ENCODE results near the gene UVRAG. TPM values are rescaled to one million over a fixed set of nuclear protein-coding genes. Genes with fewer than 3 reads are reported as not detected.

Gene UVRAG
- total and polyA plus RNA-seq, 2 of the 4 experiments (the other 2 are of a cell fraction): 5.6 to 10.9 TPM

DNA sequence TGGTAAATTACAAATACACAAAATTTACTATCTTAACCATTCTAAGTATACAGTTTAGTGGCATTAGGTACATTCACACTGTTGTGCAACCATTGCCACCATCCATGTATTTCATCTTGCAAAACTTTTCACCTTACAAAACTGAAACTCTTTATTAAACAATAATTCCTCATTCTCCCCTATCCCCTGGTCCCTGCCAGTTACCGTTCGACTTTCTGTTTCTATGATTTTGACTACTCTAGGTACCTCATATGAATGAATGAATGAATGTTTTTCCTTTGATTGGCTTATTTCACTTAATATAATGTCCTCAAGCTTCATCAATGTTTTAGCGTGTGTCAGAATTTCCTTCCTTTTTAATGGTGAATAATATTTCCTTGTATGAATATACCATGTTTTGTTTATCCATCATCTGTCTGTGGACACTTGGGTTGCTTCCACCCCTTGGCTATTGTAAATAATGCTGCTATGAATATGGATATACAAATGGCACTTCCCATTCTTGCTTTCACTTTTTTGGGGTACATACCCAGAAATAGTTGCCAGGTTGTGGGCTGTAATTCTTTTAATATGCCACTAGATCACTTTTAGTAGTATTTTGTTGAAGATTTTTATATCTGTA, 93.0 kb downstream of the UVRAG start:
- no CpG with 5 or more reads among the region's 3 CpGs for WGBS, 2 experiments (ENCODE audit: extremely low coverage in 2 of 2, insufficient read length in 1 of 2)
- ATAC-seq (ENCODE audit: low read depth) (no peak), DNase-seq (no peak)
- Histone ChIP-seq H3K36me3 (ENCODE audit: control insufficient read depth, insufficient read depth, low read length) (0 out of 2 replicates have a peak, but pooled peaks cover 2% of the 10 kb centered on the region), H2BK20ac (ENCODE audit: low read depth, low read length) (no peak overlapping the region), H3K18ac (ENCODE audit: low read depth, low read length) (no peak overlapping the region), H2AK5ac (ENCODE audit: low read depth, low read length) (no peak overlapping the region), H4K5ac (ENCODE audit: low read depth, low read length) (no peak overlapping the region), H3K27ac (ENCODE audit: insufficient read depth, low read length) (no peak overlapping the region), H3K56ac (ENCODE audit: extremely low read depth, insufficient read depth, low read length) (no peak overlapping the region), H4K8ac (ENCODE audit: low read depth in 2 of 2, low read length in 2 of 2) (no peak overlapping the region), H4K20me1 (ENCODE audit: insufficient read depth, low read length) (no peaks in the 10 kb centered on the region), H3K27me3 (ENCODE audit: control insufficient read depth, insufficient read depth, low read length) (no peaks in the 10 kb centered on the region), H2BK15ac (ENCODE audit: low read depth, low read length) (no peak overlapping the region), H3K9ac (ENCODE audit: low read depth, low read length) (no peak overlapping the region), H2BK120ac (ENCODE audit: low read depth, low read length) (no peak overlapping the region), H3K4ac (ENCODE audit: low read depth, low read length) (no peak overlapping the region), H3K79me1 (ENCODE audit: low read depth in 1 of 2, low read length in 2 of 2) (peaks cover 4 to 6% of the 10 kb centered on the region in 2 experiments; a peak in 3 of 4 replicates), H3K4me2 (ENCODE audit: low read depth, low read length) (no peak overlapping the region), H2AK9ac (replicated peaks; ENCODE audit: low read depth, low read length, poor library complexity) (no peak overlapping the region), H2AFZ (replicated peaks; ENCODE audit: low read length, poor library complexity) (no peak overlapping the region), H2BK5ac (ENCODE audit: low read depth, low read length, poor library complexity, severe bottlenecking) (no peak overlapping the region), H3K9me1 (ENCODE audit: insufficient read depth, low read length) (peaks cover 5% of the 10 kb centered on the region; the same call in 1 of the 2 replicates), H3K14ac (replicated peaks; ENCODE audit: low read depth, low read length) (no peak overlapping the region), H3K4me1 (ENCODE audit: control insufficient read depth, insufficient read depth, low read length) (no peaks in the 10 kb centered on the region; the same call in 1 of the 2 replicates), H4K91ac (ENCODE audit: insufficient read depth, low read depth, low read length) (no peak overlapping the region), H3K4me3 (ENCODE audit: insufficient read depth, low read depth, low read length) (no peak overlapping the region), H3K23ac (ENCODE audit: low read depth, low read length) (no peak overlapping the region), H3K9me3 (ENCODE audit: control insufficient read depth, insufficient read depth, low read length) (no peaks in the 10 kb centered on the region)
- intact Hi-C loops (cut with micrococcal nuclease) (no loop called here), dilution Hi-C loops (cut with HindIII; ENCODE audit: low sequenced_read_pairs, unreplicated experiment) (no loop called here), in situ Hi-C loops (cut with MboI; ENCODE audit: low sequenced_read_pairs) (no loop called here)
- ChIA-PET CTCF (no interaction called here), POLR2A (ENCODE audit: unreplicated experiment) (no interaction called here)
- TF ChIP-seq MAFK (IDR thresholded peaks at IDR 0.05; ENCODE audit: low read depth, low read length): no peak
- no peak for TF ChIP-seq CEBPB (IDR thresholded peaks at IDR 0.05; ENCODE audit: low read depth, low read length)
- TF ChIP-seq RCOR1 (IDR thresholded peaks at IDR 0.05; ENCODE audit: insufficient replicate concordance, low read length): no peak
- TF ChIP-seq BHLHE40 (IDR thresholded peaks at IDR 0.05; ENCODE audit: low read depth, low read length): no peak
- TF ChIP-seq, protein P1, sequence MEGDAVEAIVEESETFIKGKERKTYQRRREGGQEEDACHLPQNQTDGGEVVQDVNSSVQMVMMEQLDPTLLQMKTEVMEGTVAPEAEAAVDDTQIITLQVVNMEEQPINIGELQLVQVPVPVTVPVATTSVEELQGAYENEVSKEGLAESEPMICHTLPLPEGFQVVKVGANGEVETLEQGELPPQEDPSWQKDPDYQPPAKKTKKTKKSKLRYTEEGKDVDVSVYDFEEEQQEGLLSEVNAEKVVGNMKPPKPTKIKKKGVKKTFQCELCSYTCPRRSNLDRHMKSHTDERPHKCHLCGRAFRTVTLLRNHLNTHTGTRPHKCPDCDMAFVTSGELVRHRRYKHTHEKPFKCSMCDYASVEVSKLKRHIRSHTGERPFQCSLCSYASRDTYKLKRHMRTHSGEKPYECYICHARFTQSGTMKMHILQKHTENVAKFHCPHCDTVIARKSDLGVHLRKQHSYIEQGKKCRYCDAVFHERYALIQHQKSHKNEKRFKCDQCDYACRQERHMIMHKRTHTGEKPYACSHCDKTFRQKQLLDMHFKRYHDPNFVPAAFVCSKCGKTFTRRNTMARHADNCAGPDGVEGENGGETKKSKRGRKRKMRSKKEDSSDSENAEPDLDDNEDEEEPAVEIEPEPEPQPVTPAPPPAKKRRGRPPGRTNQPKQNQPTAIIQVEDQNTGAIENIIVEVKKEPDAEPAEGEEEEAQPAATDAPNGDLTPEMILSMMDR (conservative IDR thresholded peaks at IDR 0.05; ENCODE audit: low read depth, low read length): no peak
- TF ChIP-seq, protein P2, sequence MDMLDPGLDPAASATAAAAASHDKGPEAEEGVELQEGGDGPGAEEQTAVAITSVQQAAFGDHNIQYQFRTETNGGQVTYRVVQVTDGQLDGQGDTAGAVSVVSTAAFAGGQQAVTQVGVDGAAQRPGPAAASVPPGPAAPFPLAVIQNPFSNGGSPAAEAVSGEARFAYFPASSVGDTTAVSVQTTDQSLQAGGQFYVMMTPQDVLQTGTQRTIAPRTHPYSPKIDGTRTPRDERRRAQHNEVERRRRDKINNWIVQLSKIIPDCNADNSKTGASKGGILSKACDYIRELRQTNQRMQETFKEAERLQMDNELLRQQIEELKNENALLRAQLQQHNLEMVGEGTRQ (IDR thresholded peaks at IDR 0.05; ENCODE audit: low read depth, low read length): no peak
- TF ChIP-seq RAD21 (IDR thresholded peaks at IDR 0.05; ENCODE audit: low read length): no peak
- TF ChIP-seq MXI1 (IDR thresholded peaks at IDR 0.05; ENCODE audit: borderline replicate concordance, low read depth, low read length): no peak
- TF ChIP-seq RFX5 (IDR thresholded peaks at IDR 0.05; ENCODE audit: low read depth, low read length): no peak
- TF ChIP-seq CHD1 (IDR thresholded peaks at IDR 0.05; ENCODE audit: low read depth, low read length): no peak
- TF ChIP-seq FOS (IDR thresholded peaks at IDR 0.05; ENCODE audit: low read depth, low read length): no peak
- no peak for TF ChIP-seq SMC3 (IDR thresholded peaks at IDR 0.05; ENCODE audit: low read depth, low read length)
- no peak for TF ChIP-seq NFE2L2 (IDR thresholded peaks at IDR 0.05; ENCODE audit: low read depth, low read length)
- no peak for TF ChIP-seq POLR2A (IDR thresholded peaks at IDR 0.05; ENCODE audit: low read depth, low read length)
- TF ChIP-seq, protein P3, sequence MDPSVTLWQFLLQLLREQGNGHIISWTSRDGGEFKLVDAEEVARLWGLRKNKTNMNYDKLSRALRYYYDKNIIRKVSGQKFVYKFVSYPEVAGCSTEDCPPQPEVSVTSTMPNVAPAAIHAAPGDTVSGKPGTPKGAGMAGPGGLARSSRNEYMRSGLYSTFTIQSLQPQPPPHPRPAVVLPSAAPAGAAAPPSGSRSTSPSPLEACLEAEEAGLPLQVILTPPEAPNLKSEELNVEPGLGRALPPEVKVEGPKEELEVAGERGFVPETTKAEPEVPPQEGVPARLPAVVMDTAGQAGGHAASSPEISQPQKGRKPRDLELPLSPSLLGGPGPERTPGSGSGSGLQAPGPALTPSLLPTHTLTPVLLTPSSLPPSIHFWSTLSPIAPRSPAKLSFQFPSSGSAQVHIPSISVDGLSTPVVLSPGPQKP (IDR thresholded peaks at IDR 0.05; ENCODE audit: borderline replicate concordance, low read depth, low read length): no peak
- no peak for TF ChIP-seq MAZ (IDR thresholded peaks at IDR 0.05; ENCODE audit: borderline replicate concordance, low read depth, low read length)
- BruUV-seq (replicated peaks): no TSS peak

All from IMR-90 (cell line).